ENCODE data around the gene PBX4. TPM values are rescaled to one million over a fixed set of nuclear protein-coding genes. Genes with fewer than 3 reads are reported as not detected.

The PBX4 gene
- total and polyA plus RNA-seq, 10 donors = 4.4 to 17.8 (median 9.7) TPM

GRCh38 chr19:19630062-19630414, 11.6 kb upstream of the PBX4 start:
- DNase-seq = no peak
- peaks cover 0 to 74% (median 45%) of the 10 kb centered on the region in 6 donors for H3K36me3 ChIP-seq
- TF ChIP-seq POLR2A (IDR thresholded peaks at IDR 0.05) = no peak
- TF ChIP-seq POLR2AphosphoS5 (IDR thresholded peaks at IDR 0.05) = peak in 1 of 3 donors; percentile 75
- no peaks in the 10 kb centered on the region for H3K9me3 ChIP-seq
- H3K27ac ChIP-seq = peak overlapping the region in 1 of 8 donors; percentile 17
- no peak overlapping the region for H3K4me3 ChIP-seq
- 95 to 100% (median 97%) methylated on average over 4 to 11 of the region's 11 CpGs for WGBS, 5 donors
- peaks cover 0 to 59% (median 22%) of the 10 kb centered on the region in 6 donors for H3K4me1 ChIP-seq
- peaks cover 0 to 18% (median 6%) of the 10 kb centered on the region in 7 donors for H3K27me3 ChIP-seq (replicated peaks in 1 of 7)
- intact Hi-C loops (cut with DNase I; ENCODE audit: low total_unique reads) = no loop called here

DNA sequence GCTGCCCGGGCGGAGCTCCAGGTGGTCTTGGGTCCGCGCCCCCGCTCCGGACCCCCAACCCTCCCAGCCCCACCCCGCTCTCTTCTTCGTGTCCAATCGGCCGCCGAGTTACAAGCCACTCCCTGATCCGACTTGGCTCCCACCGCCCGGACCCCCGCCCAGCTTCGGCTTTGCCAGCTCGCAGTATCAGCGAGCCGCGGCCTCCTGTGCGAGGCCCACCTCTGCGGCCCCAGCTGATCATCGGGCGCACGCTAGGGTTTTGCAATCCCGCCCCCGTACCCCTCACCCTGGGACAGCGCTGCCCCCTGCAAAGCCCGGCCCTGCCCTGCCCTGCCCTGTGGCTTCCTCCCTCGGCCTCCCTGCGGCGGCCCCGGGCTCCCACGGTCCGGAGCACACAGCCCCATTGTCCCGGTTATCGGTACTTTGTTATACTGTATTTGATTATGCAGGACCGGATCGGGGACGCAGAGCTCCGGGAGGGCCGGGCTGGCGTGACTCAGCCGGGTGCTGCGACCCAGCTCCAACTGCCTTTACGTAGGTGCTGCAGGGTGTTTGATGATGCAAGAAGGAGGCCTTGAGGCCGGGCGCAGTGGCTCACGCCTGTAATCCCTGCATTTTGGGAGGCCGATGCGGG, 10.1 kb upstream of the PBX4 start:
- Histone ChIP-seq H3K9me3 (no peaks in the 10 kb centered on the region), H3K4me3 (peak overlapping the region; percentile 43 to 73 (median 56)), H3K27ac (peak overlapping the region; percentile 41 to 90 (median 83)), H3K36me3 (peaks cover 0 to 73% (median 34%) of the 10 kb centered on the region in 6 donors), H3K4me1 (peaks cover 0 to 52% (median 22%) of the 10 kb centered on the region in 6 donors), H3K27me3 (replicated peaks in 1 of 7) (peaks cover 0 to 18% (median 6%) of the 10 kb centered on the region in 7 donors)
- TF ChIP-seq CTCF (IDR thresholded peaks at IDR 0.05 in 8 of 11, conservative IDR thresholded peaks at IDR 0.05 in 3 of 11) (no peak), POLR2AphosphoS5 (IDR thresholded peaks at IDR 0.05) (peak; percentile 22 to 69 (median 24))
- intact Hi-C loops (cut with DNase I; ENCODE audit: low total_unique reads) = no loop called here
- DNase-seq = peak; percentile 88
- WGBS, 5 donors = 9 to 15% (median 13%) methylated on average over 41 to 51 of the region's 51 CpGs

DNA sequence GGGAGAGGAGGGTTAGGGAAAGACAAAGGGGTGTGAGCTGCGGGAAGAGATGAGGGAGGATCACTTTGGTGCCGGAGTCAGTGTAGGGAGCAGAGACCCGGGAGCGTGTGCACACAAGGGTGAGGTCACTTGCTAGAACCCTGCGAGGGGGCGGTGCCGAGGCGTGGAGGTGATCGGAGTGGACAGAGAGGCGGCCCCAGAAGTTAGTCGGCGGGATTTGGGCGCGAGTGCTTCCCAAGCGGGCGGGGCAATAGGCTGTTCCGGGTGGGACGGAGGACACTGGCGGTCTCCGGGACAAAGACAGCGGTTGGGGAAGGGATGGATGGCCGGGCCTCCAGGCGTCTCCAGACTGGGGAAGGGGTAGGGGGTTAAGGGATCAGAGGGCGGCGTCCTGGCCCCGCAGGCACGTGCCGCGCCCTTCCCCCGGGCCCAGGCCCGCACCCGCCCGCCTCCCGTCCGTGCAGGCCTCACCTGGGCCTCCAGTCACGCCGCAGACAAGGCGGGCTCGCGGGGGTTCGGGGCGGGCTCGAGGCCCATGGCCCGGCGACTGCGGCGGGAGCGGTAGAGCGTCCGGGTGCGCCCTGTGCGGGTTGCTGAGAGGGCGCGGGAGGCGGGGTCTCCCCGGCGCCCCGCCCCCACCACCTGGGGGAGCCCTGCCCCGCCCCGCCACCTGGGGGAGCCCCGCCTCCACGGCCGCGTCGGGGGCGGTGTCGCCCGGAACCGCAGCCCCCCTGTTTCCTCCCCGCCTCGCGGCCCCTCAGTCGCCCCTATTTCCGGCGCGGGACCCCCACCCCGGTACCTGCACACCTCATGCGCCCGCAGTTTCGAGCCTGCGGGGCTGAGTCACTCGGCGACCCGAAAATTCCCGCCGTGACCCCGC, 9.4 kb upstream of the PBX4 start, which contains the start of gene LPAR2:
Gene LPAR2, minus strand, starts transcription at position 600 of the 880 bp plus-strand sequence. CDS start 945 bp downstream, outside the sequence.
- WGBS, 5 donors = 1 to 2% (median 2%) methylated on average over 40 to 87 of the region's 87 CpGs
- peaks cover 0 to 73% (median 26%) of the 10 kb centered on the region in 6 donors for H3K36me3 ChIP-seq
- H3K4me3 ChIP-seq = peak within 1 kb of the TSS; percentile 43 to 73 (median 56)
- intact Hi-C loops (cut with DNase I; ENCODE audit: low total_unique reads) = no loop called here
- H3K27ac ChIP-seq = peak within 1 kb of the TSS; percentile 41 to 90 (median 83)
- H3K9me3 ChIP-seq = no peaks in the 10 kb centered on the region
- peak in 6 of 11 experiments; percentile 14 to 59 (median 50) for TF ChIP-seq CTCF (IDR thresholded peaks at IDR 0.05 in 8 of 11, conservative IDR thresholded peaks at IDR 0.05 in 3 of 11)
- TF ChIP-seq POLR2AphosphoS5 (IDR thresholded peaks at IDR 0.05) = peak; percentile 72 to 81 (median 73)
- no peak for TF ChIP-seq POLR2A (IDR thresholded peaks at IDR 0.05)
- H3K4me1 ChIP-seq = peaks cover 0 to 52% (median 22%) of the 10 kb centered on the region in 6 donors
- H3K27me3 ChIP-seq (replicated peaks in 1 of 7) = peaks cover 0 to 18% (median 6%) of the 10 kb centered on the region in 7 donors
- peak; percentile 94 for DNase-seq

GRCh38 chr19:19626516-19627472, 8.3 kb upstream of the PBX4 start:
- Histone ChIP-seq H3K36me3 (peaks cover 0 to 67% (median 17%) of the 10 kb centered on the region in 6 donors), H3K27ac (peak overlapping the region in 3 of 8 donors; percentile 87 to 90 (median 87)), H3K4me3 (peak overlapping the region in 7 of 8 donors; percentile 54 to 73 (median 56)), H3K27me3 (replicated peaks in 1 of 7) (peaks cover 0 to 18% (median 6%) of the 10 kb centered on the region in 7 donors), H3K4me1 (peaks cover 0 to 52% (median 22%) of the 10 kb centered on the region in 6 donors), H3K9me3 (no peaks in the 10 kb centered on the region)
- peak; percentile 84 for DNase-seq
- WGBS, 5 donors = 90 to 96% (median 93%) methylated on average over 35 to 48 of the region's 48 CpGs
- TF ChIP-seq POLR2AphosphoS5 (IDR thresholded peaks at IDR 0.05) (peak in 2 of 3 donors; percentile 51 to 86), CTCF (IDR thresholded peaks at IDR 0.05 in 8 of 11, conservative IDR thresholded peaks at IDR 0.05 in 3 of 11) (no peak)
- intact Hi-C loops (cut with DNase I; ENCODE audit: low total_unique reads) = no loop called here
